Renal cortex interstitium (tissue), 11 donors: Measurements from ENCODE around the gene MAGI3. TPM values are rescaled to one million over a fixed set of nuclear protein-coding genes. Genes with fewer than 3 reads are reported as not detected.
"Not testable (repeated sequence)": the region's sequence is repeated elsewhere in the genome, so short reads cannot be mapped to it uniquely, and the experiment has no call there.

Experiments
- DNase-seq, 11 donors: peaks; one replicate each; pipeline ENCODE4 v3.0.0-alpha.2; 2013; ENCODE audit warnings: low read depth in 9 of 11, low spot score in 4 of 11; ENCODE audit errors: extremely low read depth in 1 of 11
- polyA plus RNA-seq, 3 donors: library from polyadenylated mRNA; unstranded; fragments of 120-200 nt; gene quantifications; one replicate each; pipeline ENCODE4 v1.2.1, GENCODE V29; 2013; ENCODE audit not compliant: insufficient read length in 3 of 3

Gene MAGI3
- polyA plus RNA-seq, 3 donors: 23.9 to 26.6 (median 25.0) TPM

- no peak for DNase-seq
Observed at GRCh38 chr1:113694910-113695309, 304.6 kb downstream of the MAGI3 start.

- DNase-seq: no peak
Observed at GRCh38 chr1:113701429-113701828, 311.1 kb downstream of the MAGI3 start.

GRCh38 chr1:113714606-113715269 is 324.4 kb downstream of the MAGI3 start:
- DNase-seq: no peak

- DNase-seq: not testable (repeated sequence)
Observed at GRCh38 chr1:113717506-113717905, 327.2 kb downstream of the MAGI3 start.

- not testable (repeated sequence) for DNase-seq
Observed at GRCh38 chr1:113718621-113719020, 328.3 kb downstream of the MAGI3 start.

GRCh38 chr1:113721010-113721409 is 330.7 kb downstream of the MAGI3 start:
- no peak for DNase-seq

- no peak for DNase-seq
Observed at GRCh38 chr1:113732802-113733201, 342.5 kb downstream of the MAGI3 start.

- DNase-seq: no peak
Observed at GRCh38 chr1:113734357-113735055, 344.2 kb downstream of the MAGI3 start.
